HCT116 (cell line): Measurements from ENCODE around the gene NPC2. TPM values are rescaled to one million over a fixed set of nuclear protein-coding genes. Genes with fewer than 3 reads are reported as not detected.

Experiments
- ATAC-seq: fragments of 200-7000 bp; cut with Tn5 transposase; 2 replicates; pipeline ENCODE4 v1.9.1; 2020; ENCODE audit warnings: mild to moderate bottlenecking, moderate library complexity
- Bru-seq: library from RNA; stranded (reverse); fragments of 400-500 nt; gene quantifications from one replicate; lab custom pipeline; 2021; lab: Mats Ljungman, UMichigan
- BruChase-seq, 2 experiments: library from RNA; stranded (reverse); fragments of 400-500 nt; gene quantifications; one replicate each; lab custom pipeline; 2021; lab: Mats Ljungman, UMichigan
- BruUV-seq: library from RNA; stranded (reverse); fragments of 400-500 nt; replicated peaks from 2 replicates; lab custom pipeline; 2021; lab: Mats Ljungman, UMichigan
- CTCF ChIA-PET: fragments of 300-600 bp; sonication (Branson Sonifier 250); formaldehyde crosslinking; loops from one replicate; lab custom pipeline; 2021; ENCODE audit warnings: antibody characterized with exemption; lab: Charles Lee
- POLR2A ChIA-PET: fragments of 300-600, 350-600 bp; sonication (Branson Sonifier 250); formaldehyde crosslinking; loops from one replicate; lab custom pipeline; 2021; ENCODE audit warnings: antibody characterized with exemption; lab: Charles Lee
- RAD21 ChIA-PET, 2 experiments: fragments of 300-600 bp; sonication (Branson Sonifier 250); formaldehyde crosslinking; loops; one replicate each; lab custom pipeline; 2023; ENCODE audit warnings: low total read pairs in 2 of 2; ENCODE audit not compliant: uncharacterized antibody in 2 of 2, unreplicated experiment in 2 of 2, low non-redundant PET in 1 of 2; lab: Charles Lee
- DNase-seq: peaks from one replicate; pipeline ENCODE4 v3.0.0-alpha.2; 2010; ENCODE audit warnings: low read depth, low spot score
- H2AFZ ChIP-seq: fragments of 200-600 bp; shearing (Covaris generic), sonication (generic); 2 replicates; pipeline ENCODE4 v1.6.1; 2017; ENCODE audit warnings: low read depth, mixed run types, mixed read lengths, antibody characterized with exemption, low read length; ENCODE audit not compliant: poor library complexity, severe bottlenecking
- H3K27ac ChIP-seq: 2 replicates; pipeline ENCODE4 v1.5.1; 2012; ENCODE audit warnings: low read depth, low read length
- H3K27me3 ChIP-seq: fragments of 200-600 bp; sonication (generic); 2 replicates; pipeline ENCODE4 v1.6.1; 2016; ENCODE audit warnings: mixed run types, low read length, mixed read lengths; ENCODE audit not compliant: insufficient read depth
- H3K36me3 ChIP-seq, 2 experiments: fragments of 200-500 bp in 1 of 2; fragments of 200-600 bp in 1 of 2; sonication (Bioruptor generic) in 1 of 2; sonication (generic) in 1 of 2; 2 replicates each; pipeline versions ENCODE4 v1.5.1 to v1.6.1; 2014 to 2016; ENCODE audit warnings: low read length in 2 of 2, inconsistent platforms in 1 of 2, mixed read lengths in 1 of 2, mixed run types in 1 of 2; ENCODE audit not compliant: insufficient read depth in 2 of 2, control insufficient read depth in 1 of 2
- H3K4me1 ChIP-seq, 2 experiments: fragments of 200-600 bp in 1 of 2; sonication (generic) in 1 of 2; 2 replicates each; pipeline versions ENCODE4 v1.5.1 to v1.6.1; 2012 to 2017; ENCODE audit warnings: low read length in 2 of 2, inconsistent platforms in 1 of 2, mild to moderate bottlenecking in 1 of 2, mixed read lengths in 1 of 2, mixed run types in 1 of 2, moderate library complexity in 1 of 2; ENCODE audit not compliant: insufficient read depth in 2 of 2, control insufficient read depth in 1 of 2
- H3K4me2 ChIP-seq: fragments of 200-600 bp; sonication (generic); 2 replicates; pipeline ENCODE4 v1.6.1; 2017; ENCODE audit warnings: mixed run types, low read length, mixed read lengths
- H3K4me3 ChIP-seq, 2 experiments: fragments of 200-600 bp in 1 of 2; sonication (generic) in 1 of 2; replicated peaks in 1 of 2; 2 replicates each; pipeline ENCODE4 v1.5.1; 2011 to 2016; ENCODE audit warnings: low read length in 2 of 2, control low read depth in 1 of 2, low read depth in 1 of 2, mild to moderate bottlenecking in 1 of 2, mixed read lengths in 1 of 2, mixed run types in 1 of 2
- H3K79me2 ChIP-seq: fragments of 200-600 bp; sonication (generic); 2 replicates; pipeline ENCODE4 v1.6.1; 2017; ENCODE audit warnings: mild to moderate bottlenecking, mixed run types, low read length, moderate library complexity, mixed read lengths; ENCODE audit not compliant: insufficient read depth
- H3K9ac ChIP-seq: fragments of 200-600 bp; sonication (generic); 2 replicates; pipeline ENCODE4 v1.6.1; 2016; ENCODE audit warnings: low read length, mixed read lengths
- H3K9me2 ChIP-seq: fragments of 200-600 bp; sonication (generic), shearing (Covaris generic); 2 replicates; pipeline ENCODE4 v1.6.1; 2017; ENCODE audit warnings: mixed run types, mild to moderate bottlenecking, moderate library complexity; ENCODE audit not compliant: insufficient read depth
- H3K9me3 ChIP-seq, 2 experiments: fragments of 200-500 bp in 1 of 2; fragments of 200-600 bp in 1 of 2; sonication (Bioruptor generic) in 1 of 2; sonication (generic) in 1 of 2; 2 replicates each; pipeline ENCODE4 v1.6.1; 2014 to 2017; ENCODE audit warnings: low read length in 2 of 2, mixed read lengths in 2 of 2, inconsistent platforms in 1 of 2, low read depth in 1 of 2, mild to moderate bottlenecking in 1 of 2, mixed run types in 1 of 2, moderate library complexity in 1 of 2; ENCODE audit not compliant: control insufficient read depth in 1 of 2, insufficient read depth in 1 of 2
- H4K20me1 ChIP-seq: fragments of 200-600 bp; sonication (generic), shearing (Covaris generic); 2 replicates; pipeline ENCODE4 v1.6.1; 2017; ENCODE audit warnings: mixed run types, mild to moderate bottlenecking, moderate library complexity; ENCODE audit not compliant: insufficient read depth
- CEBPB ChIP-seq: IDR thresholded peaks from 2 replicates; pipeline ENCODE4 v1.6.1; 2012; ENCODE audit warnings: low read depth
- EZH2 ChIP-seq: fragments of 200-600 bp; sonication (generic); IDR thresholded peaks from 2 replicates; pipeline ENCODE4 v1.6.1; 2017; ENCODE audit warnings: antibody characterized with exemption, mixed run types
- EZH2phosphoT487 ChIP-seq: fragments of 200-600 bp; IDR thresholded peaks from 2 replicates; pipeline ENCODE4 v1.6.1; 2018; ENCODE audit warnings: antibody characterized with exemption, borderline replicate concordance
- FOSL1 ChIP-seq: IDR thresholded peaks from 2 replicates; pipeline ENCODE4 v1.6.1; 2012; ENCODE audit warnings: low read depth
- JUND ChIP-seq: IDR thresholded peaks from 2 replicates; pipeline ENCODE4 v1.6.1; 2012
- MAX ChIP-seq: IDR thresholded peaks from 2 replicates; pipeline ENCODE4 v1.6.1; 2012
- POLR2AphosphoS5 ChIP-seq: IDR thresholded peaks from 2 replicates; pipeline ENCODE4 v1.6.1; 2011; ENCODE audit warnings: mild to moderate bottlenecking, low read depth, low read length, moderate library complexity
- REST ChIP-seq: IDR thresholded peaks from 2 replicates; pipeline ENCODE4 v1.6.1; 2012; ENCODE audit warnings: low read depth
- SIN3A ChIP-seq: IDR thresholded peaks from 2 replicates; pipeline ENCODE4 v1.6.1; 2012; ENCODE audit warnings: low read depth
- SP1 ChIP-seq: IDR thresholded peaks from 2 replicates; pipeline ENCODE4 v1.6.1; 2012; ENCODE audit warnings: low read depth
- YY1 ChIP-seq: IDR thresholded peaks from 2 replicates; pipeline ENCODE4 v1.6.1; 2011; ENCODE audit warnings: low read length, low read depth, moderate library complexity, mild to moderate bottlenecking; ENCODE audit not compliant: insufficient replicate concordance; ENCODE audit errors: extremely low read depth
- ZFX ChIP-seq: fragments of 450-650 bp; IDR thresholded peaks from 2 replicates; pipeline ENCODE4 v1.6.1; 2017
- intact Hi-C: fragments of 100-400 bp; cut with micrococcal nuclease; formaldehyde crosslinking; loops from 2 replicates; pipeline ENCODE4 v1.10.0; 2022
- long read RNA-seq: library from polyadenylated mRNA; unstranded; transcript quantifications from one replicate; pipeline ENCODE4 v2.0.0, GENCODE V29; 2021; ENCODE audit not compliant: unreplicated experiment
- polyA plus RNA-seq: library from polyadenylated mRNA; unstranded; fragments of >200 nt; gene quantifications from 2 replicates; pipeline ENCODE4 v1.2.1, GENCODE V29; 2012; ENCODE audit warnings: missing spikeins
- total RNA-seq: library from RNA; stranded (reverse); gene quantifications from one replicate; pipeline ENCODE4 v1.2.1, GENCODE V29; 2021; ENCODE audit not compliant: unreplicated experiment

NPC2 gene
- 105 TPM for total RNA-seq
- 191 and 211 TPM in 2 replicates for polyA plus RNA-seq
- percentile 52 among the genes with signal in this experiment for Bru-seq, nascent RNA
- BruChase-seq, experiment 1, labeled RNA remaining after a 6-hour chase, result percentile 54 among the genes with signal in this experiment
- BruChase-seq, experiment 2, labeled RNA remaining after a 2-hour chase, result percentile 51 among the genes with signal in this experiment
- long read RNA-seq, transcript NPC2-207 (5 exons, 1,035 nt), result major isoform, 68 of 71 reads
- long read RNA-seq, partial matches to known transcripts, result 1 of 71 reads
- long read RNA-seq, other reads (novel, unspliced or antisense), result 2 of 71 reads

GRCh38 chr14:74492776-74493342, at the start of gene NPC2:
Gene NPC2 (minus strand): TSS chr14:74493305. CDS start chr14:74493274, 31 bp downstream.
- TF ChIP-seq YY1 (no peak), SP1 (no peak), POLR2AphosphoS5 (0 out of 2 replicates have a peak, but pooled peaks have one; percentile 29)
- CTCF ChIA-PET, result interaction anchor here (0.9 to 2.2 kb wide), 8 partner anchors 9 to 311 kb away, joined by 3 to 11 read pairs (median 8); no protein-coding TSS in a partner anchor
- Histone ChIP-seq H4K20me1 (no peaks in the 10 kb centered on the region), H3K4me3 (peak within 1 kb of the TSS; percentile 86 to 94), H3K9me3 (no peaks in the 10 kb centered on the region), H3K79me2 (peaks cover 9% of the 10 kb centered on the region), H2AFZ (peak within 1 kb of the TSS; percentile 65), H3K9ac (peak within 1 kb of the TSS; percentile 87), H3K27me3 (no peaks in the 10 kb centered on the region), H3K27ac (peak within 1 kb of the TSS; percentile 78), H3K36me3 (no peaks in the 10 kb centered on the region), H3K4me1 (peaks cover 45 to 58% of the 10 kb centered on the region in 2 experiments), H3K9me2 (no peaks in the 10 kb centered on the region), H3K4me2 (peak within 1 kb of the TSS; percentile 97)
- no TSS peak for BruUV-seq
- RAD21 ChIA-PET, result no interaction called here
- ATAC-seq, result peak; percentile 13
- POLR2A ChIA-PET, result interaction anchor here (1.0 to 1.3 kb wide), 2 partner anchors 73 to 124 kb away, joined by 3 to 4 read pairs; no protein-coding TSS in a partner anchor
- intact Hi-C loops, result no loop called here
- DNase-seq, result no peak

- H3K36me3 ChIP-seq, result no peaks in the 10 kb centered on the region
- BruUV-seq, result no TSS peak
- H3K9me3 ChIP-seq, result no peaks in the 10 kb centered on the region
- H3K4me2 ChIP-seq, result no peak overlapping the region
- no peaks in the 10 kb centered on the region for H3K79me2 ChIP-seq
- no peak overlapping the region for H3K4me3 ChIP-seq
- no peak overlapping the region for H3K27ac ChIP-seq
- intact Hi-C loops, result no loop called here
- TF ChIP-seq FOSL1 (no peak), YY1 (no peak), EZH2 (no peak), EZH2phosphoT487 (no peak), ZFX (no peak), REST (no peak), JUND (no peak), SIN3A (no peak), CEBPB (no peak), MAX (no peak)
- ATAC-seq (no peak), DNase-seq (no peak)
- ChIA-PET RAD21 (interaction anchor here in 1 of 2 experiments (0.7 kb wide), 1 partner anchor 31 kb away, joined by 5 read pairs; no protein-coding TSS in a partner anchor), CTCF (no interaction called here), POLR2A (interaction anchor here (0.7 kb wide), 1 partner anchor 15 kb away, joined by 3 read pairs; no protein-coding TSS in a partner anchor)
- no peaks in the 10 kb centered on the region for H3K9me2 ChIP-seq
- no peak overlapping the region for H2AFZ ChIP-seq
- no peaks in the 10 kb centered on the region for H4K20me1 ChIP-seq
- H3K4me1 ChIP-seq, result no peaks in the 10 kb centered on the region
- H3K27me3 ChIP-seq, result no peaks in the 10 kb centered on the region
- no peak overlapping the region for H3K9ac ChIP-seq
Observed at GRCh38 chr14:74542056-74542685, 49.1 kb upstream of the NPC2 start.
